HCT116 (cell line): Measurements from ENCODE around the gene ADCK2. TPM values are rescaled to one million over a fixed set of nuclear protein-coding genes. Genes with fewer than 3 reads are reported as not detected.

Source experiments
- ATAC-seq: fragments of 200-7000 bp; cut with Tn5 transposase; 2 replicates; pipeline ENCODE4 v1.9.1; 2020; ENCODE audit warnings: mild to moderate bottlenecking, moderate library complexity
- BruUV-seq: library from RNA; stranded (reverse); fragments of 400-500 nt; replicated peaks from 2 replicates; lab custom pipeline; 2021; lab: Mats Ljungman, UMichigan
- CTCF ChIA-PET: fragments of 300-600 bp; sonication (Branson Sonifier 250); formaldehyde crosslinking; loops from one replicate; lab custom pipeline; 2021; ENCODE audit warnings: antibody characterized with exemption; lab: Charles Lee
- POLR2A ChIA-PET: fragments of 300-600, 350-600 bp; sonication (Branson Sonifier 250); formaldehyde crosslinking; loops from one replicate; lab custom pipeline; 2021; ENCODE audit warnings: antibody characterized with exemption; lab: Charles Lee
- RAD21 ChIA-PET, 2 experiments: fragments of 300-600 bp; sonication (Branson Sonifier 250); formaldehyde crosslinking; loops; one replicate each; lab custom pipeline; 2023; ENCODE audit warnings: low total read pairs in 2 of 2; ENCODE audit not compliant: uncharacterized antibody in 2 of 2, unreplicated experiment in 2 of 2, low non-redundant PET in 1 of 2; lab: Charles Lee
- DNase-seq: peaks from one replicate; pipeline ENCODE4 v3.0.0-alpha.2; 2010; ENCODE audit warnings: low read depth, low spot score
- H2AFZ ChIP-seq: fragments of 200-600 bp; shearing (Covaris generic), sonication (generic); 2 replicates; pipeline ENCODE4 v1.6.1; 2017; ENCODE audit warnings: low read depth, mixed run types, mixed read lengths, antibody characterized with exemption, low read length; ENCODE audit not compliant: poor library complexity, severe bottlenecking
- H3K27ac ChIP-seq: 2 replicates; pipeline ENCODE4 v1.5.1; 2012; ENCODE audit warnings: low read depth, low read length
- H3K27me3 ChIP-seq: fragments of 200-600 bp; sonication (generic); 2 replicates; pipeline ENCODE4 v1.6.1; 2016; ENCODE audit warnings: mixed run types, low read length, mixed read lengths; ENCODE audit not compliant: insufficient read depth
- H3K36me3 ChIP-seq, 2 experiments: fragments of 200-500 bp in 1 of 2; fragments of 200-600 bp in 1 of 2; sonication (Bioruptor generic) in 1 of 2; sonication (generic) in 1 of 2; 2 replicates each; pipeline versions ENCODE4 v1.5.1 to v1.6.1; 2014 to 2016; ENCODE audit warnings: low read length in 2 of 2, inconsistent platforms in 1 of 2, mixed read lengths in 1 of 2, mixed run types in 1 of 2; ENCODE audit not compliant: insufficient read depth in 2 of 2, control insufficient read depth in 1 of 2
- H3K4me1 ChIP-seq, 2 experiments: fragments of 200-600 bp in 1 of 2; sonication (generic) in 1 of 2; 2 replicates each; pipeline versions ENCODE4 v1.5.1 to v1.6.1; 2012 to 2017; ENCODE audit warnings: low read length in 2 of 2, inconsistent platforms in 1 of 2, mild to moderate bottlenecking in 1 of 2, mixed read lengths in 1 of 2, mixed run types in 1 of 2, moderate library complexity in 1 of 2; ENCODE audit not compliant: insufficient read depth in 2 of 2, control insufficient read depth in 1 of 2
- H3K4me2 ChIP-seq: fragments of 200-600 bp; sonication (generic); 2 replicates; pipeline ENCODE4 v1.6.1; 2017; ENCODE audit warnings: mixed run types, low read length, mixed read lengths
- H3K4me3 ChIP-seq, 2 experiments: fragments of 200-600 bp in 1 of 2; sonication (generic) in 1 of 2; replicated peaks in 1 of 2; 2 replicates each; pipeline ENCODE4 v1.5.1; 2011 to 2016; ENCODE audit warnings: low read length in 2 of 2, control low read depth in 1 of 2, low read depth in 1 of 2, mild to moderate bottlenecking in 1 of 2, mixed read lengths in 1 of 2, mixed run types in 1 of 2
- H3K79me2 ChIP-seq: fragments of 200-600 bp; sonication (generic); 2 replicates; pipeline ENCODE4 v1.6.1; 2017; ENCODE audit warnings: mild to moderate bottlenecking, mixed run types, low read length, moderate library complexity, mixed read lengths; ENCODE audit not compliant: insufficient read depth
- H3K9ac ChIP-seq: fragments of 200-600 bp; sonication (generic); 2 replicates; pipeline ENCODE4 v1.6.1; 2016; ENCODE audit warnings: low read length, mixed read lengths
- H3K9me2 ChIP-seq: fragments of 200-600 bp; sonication (generic), shearing (Covaris generic); 2 replicates; pipeline ENCODE4 v1.6.1; 2017; ENCODE audit warnings: mixed run types, mild to moderate bottlenecking, moderate library complexity; ENCODE audit not compliant: insufficient read depth
- H3K9me3 ChIP-seq, 2 experiments: fragments of 200-500 bp in 1 of 2; fragments of 200-600 bp in 1 of 2; sonication (Bioruptor generic) in 1 of 2; sonication (generic) in 1 of 2; 2 replicates each; pipeline ENCODE4 v1.6.1; 2014 to 2017; ENCODE audit warnings: low read length in 2 of 2, mixed read lengths in 2 of 2, inconsistent platforms in 1 of 2, low read depth in 1 of 2, mild to moderate bottlenecking in 1 of 2, mixed run types in 1 of 2, moderate library complexity in 1 of 2; ENCODE audit not compliant: control insufficient read depth in 1 of 2, insufficient read depth in 1 of 2
- H4K20me1 ChIP-seq: fragments of 200-600 bp; sonication (generic), shearing (Covaris generic); 2 replicates; pipeline ENCODE4 v1.6.1; 2017; ENCODE audit warnings: mixed run types, mild to moderate bottlenecking, moderate library complexity; ENCODE audit not compliant: insufficient read depth
- MAX ChIP-seq: IDR thresholded peaks from 2 replicates; pipeline ENCODE4 v1.6.1; 2012
- POLR2AphosphoS5 ChIP-seq: IDR thresholded peaks from 2 replicates; pipeline ENCODE4 v1.6.1; 2011; ENCODE audit warnings: mild to moderate bottlenecking, low read depth, low read length, moderate library complexity
- RAD21 ChIP-seq: IDR thresholded peaks from 2 replicates; pipeline ENCODE4 v1.6.1; 2012; ENCODE audit warnings: low read depth, mild to moderate bottlenecking
- REST ChIP-seq: IDR thresholded peaks from 2 replicates; pipeline ENCODE4 v1.6.1; 2012; ENCODE audit warnings: low read depth
- SP1 ChIP-seq: IDR thresholded peaks from 2 replicates; pipeline ENCODE4 v1.6.1; 2012; ENCODE audit warnings: low read depth
- SRF ChIP-seq: IDR thresholded peaks from 2 replicates; pipeline ENCODE4 v1.6.1; 2012; ENCODE audit warnings: low read depth
- YY1 ChIP-seq: IDR thresholded peaks from 2 replicates; pipeline ENCODE4 v1.6.1; 2011; ENCODE audit warnings: low read length, low read depth, moderate library complexity, mild to moderate bottlenecking; ENCODE audit not compliant: insufficient replicate concordance; ENCODE audit errors: extremely low read depth
- intact Hi-C: fragments of 100-400 bp; cut with micrococcal nuclease; formaldehyde crosslinking; loops from 2 replicates; pipeline ENCODE4 v1.10.0; 2022
- total RNA-seq: library from RNA; stranded (reverse); gene quantifications from one replicate; pipeline ENCODE4 v1.2.1, GENCODE V29; 2021; ENCODE audit not compliant: unreplicated experiment

Gene ADCK2
- total RNA-seq, 1 experiment from 2014 or later: 16.9 TPM

- Histone ChIP-seq H3K79me2 (no peaks in the 10 kb centered on the region), H3K36me3 (peaks cover 0 to 4% of the 10 kb centered on the region in 2 experiments; a peak in 1 of 4 replicates), H3K27ac (no peak overlapping the region), H3K27me3 (no peaks in the 10 kb centered on the region), H3K4me1 (no peaks in the 10 kb centered on the region), H3K4me3 (no peak overlapping the region), H4K20me1 (no peaks in the 10 kb centered on the region), H2AFZ (no peak overlapping the region), H3K9me2 (no peaks in the 10 kb centered on the region), H3K4me2 (no peak overlapping the region), H3K9ac (no peak overlapping the region), H3K9me3 (no peaks in the 10 kb centered on the region)
- intact Hi-C loops: no loop called here
- TF ChIP-seq REST (no peak), POLR2AphosphoS5 (no peak), RAD21 (no peak), SP1 (no peak), MAX (no peak), SRF (no peak), YY1 (no peak)
- ChIA-PET POLR2A (no interaction called here), RAD21 (no interaction called here), CTCF (no interaction called here)
- DNase-seq (no peak), ATAC-seq (no peak)
- no TSS peak for BruUV-seq
These were observed 15.6 kb downstream of the ADCK2 start for GRCh38 chr7:140688341-140688740.
